DMS114 treated with DMSO at 0.1 percent for 48 hours (cell line): ENCODE data around the gene CCDC61.
A peak's percentile ranks its signal among the peaks of the same experiment; 100 is the strongest.

Experiments used
- DNase-seq: peaks from one replicate; lab custom pipeline; 2025; ENCODE audit not compliant: unreplicated experiment; lab: John Stamatoyannopoulos, UW

The CCDC61 gene

GRCh38 chr19:45973553-45974338 is 21.5 kb upstream of the CCDC61 start, which contains the start of gene NOVA2:
Gene NOVA2, minus strand, starts transcription at chr19:45973865. Its CDS starts 514 bp downstream, at chr19:45973351.
- peak; percentile 27 for DNase-seq

GRCh38 chr19:45975306-45976070 is 19.8 kb upstream of the CCDC61 start:
- DNase-seq, result no peak

DNA sequence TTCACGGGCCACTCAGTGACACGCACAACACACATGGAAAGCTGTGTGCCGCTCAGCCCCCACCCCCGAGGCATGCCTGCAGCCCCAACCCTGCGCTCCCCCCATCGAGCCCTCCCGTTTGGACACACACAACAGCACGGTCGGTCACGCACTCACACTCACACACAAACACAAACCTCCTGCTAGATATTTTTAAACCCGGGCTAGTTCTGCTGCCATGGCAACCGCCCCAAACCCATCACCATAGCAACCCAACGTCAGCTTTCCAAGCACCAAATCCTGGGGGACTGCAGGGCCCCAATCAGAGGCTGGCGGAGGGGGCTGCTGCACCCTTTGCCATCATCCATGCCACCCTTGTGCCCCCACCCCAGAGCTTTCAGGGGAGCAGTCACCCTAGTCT is 19.1 kb upstream of the CCDC61 start:
- DNase-seq, result no peak

GRCh38 chr19:45978156-45978555 is 17.1 kb upstream of the CCDC61 start:
- no peak for DNase-seq

- DNase-seq, result no peak
Measured at GRCh38 chr19:45981350-45981749, 13.9 kb upstream of the CCDC61 start.

GRCh38 chr19:45985321-45985720 is 9.9 kb upstream of the CCDC61 start:
- DNase-seq, result no peak

DNA sequence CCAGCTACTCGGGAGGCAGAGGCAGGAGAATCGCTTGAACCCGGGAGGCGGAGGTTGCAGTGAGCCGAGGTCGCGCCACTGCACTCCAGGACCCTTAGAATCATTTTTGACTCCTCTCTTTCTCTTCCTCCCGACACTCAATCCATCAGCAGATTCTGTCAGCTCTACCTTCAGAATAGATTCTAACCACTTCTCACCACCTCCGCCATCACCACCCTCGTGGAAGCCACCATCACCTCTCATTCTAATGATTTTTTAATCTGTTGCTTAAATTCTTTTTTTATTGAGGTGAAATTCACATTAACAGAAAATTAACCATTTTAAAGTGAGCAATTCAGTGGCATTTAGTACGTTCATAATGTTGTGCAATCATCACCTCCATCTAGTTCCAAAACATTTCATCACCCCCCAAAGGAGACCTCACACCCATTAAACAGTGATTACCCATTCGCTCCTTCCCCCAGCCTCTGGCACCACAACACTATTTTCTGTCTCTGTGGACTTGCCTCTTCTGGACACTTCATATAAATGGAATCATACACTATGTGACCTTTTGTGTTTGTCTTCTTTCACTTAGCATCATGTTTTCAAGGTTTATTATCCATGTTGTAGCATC is 5.0 kb upstream of the CCDC61 start:
- no peak for DNase-seq

- no peak for DNase-seq
Measured at GRCh38 chr19:45994456-45994997, 740 bp upstream of the CCDC61 start.

GRCh38 chr19:45995715-45996385 is 583 bp downstream of the CCDC61 start:
- DNase-seq, result no peak

DNA sequence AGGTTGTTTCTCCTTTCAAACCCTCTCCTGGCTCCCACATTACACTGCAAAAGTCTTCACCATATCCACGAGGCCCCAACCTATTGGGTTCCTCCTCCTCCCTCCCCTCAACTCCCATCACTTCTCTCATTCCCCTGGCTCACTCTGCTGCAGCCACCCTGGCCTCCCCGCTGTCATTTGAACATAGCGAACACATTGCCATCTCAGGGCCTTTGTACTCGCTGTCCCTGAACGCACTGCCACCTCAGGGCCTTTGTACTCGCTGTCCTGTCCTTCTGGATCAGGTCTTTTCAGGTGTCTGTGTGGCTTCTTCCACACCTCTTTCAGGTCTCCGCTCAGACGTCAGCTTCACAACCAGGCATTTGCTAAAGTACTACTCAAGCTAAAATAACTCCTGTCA is 1.7 kb downstream of the CCDC61 start:
- no peak for DNase-seq

- DNase-seq, result no peak
Measured at GRCh38 chr19:45998834-45999233, 3.6 kb downstream of the CCDC61 start.

DNA sequence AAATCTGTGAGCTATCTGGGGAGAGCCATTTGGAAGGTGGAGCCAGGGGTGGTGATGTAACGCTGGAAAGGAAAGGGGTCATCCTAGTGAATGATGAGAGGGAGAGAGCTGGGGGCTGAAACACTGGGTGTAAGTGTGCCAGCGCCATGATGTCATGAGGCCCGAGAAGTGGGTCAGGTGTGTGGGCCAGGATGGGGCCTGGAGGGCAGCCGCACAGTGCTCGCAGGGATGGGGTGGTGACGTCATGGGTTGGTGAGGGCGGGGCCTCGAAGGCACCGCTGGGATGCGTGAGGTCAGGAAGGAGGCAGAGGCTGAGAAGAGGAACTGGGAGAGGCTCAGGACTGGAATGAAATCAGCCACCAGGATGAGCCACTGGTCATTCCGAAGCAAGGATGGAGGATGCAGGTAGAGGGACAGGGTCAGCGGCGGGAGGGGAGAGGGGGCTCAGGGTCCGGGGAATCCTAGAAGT is 4.4 kb downstream of the CCDC61 start:
- DNase-seq, result no peak

GRCh38 chr19:46000491-46001246 is 5.4 kb downstream of the CCDC61 start:
- no peak for DNase-seq

DNA sequence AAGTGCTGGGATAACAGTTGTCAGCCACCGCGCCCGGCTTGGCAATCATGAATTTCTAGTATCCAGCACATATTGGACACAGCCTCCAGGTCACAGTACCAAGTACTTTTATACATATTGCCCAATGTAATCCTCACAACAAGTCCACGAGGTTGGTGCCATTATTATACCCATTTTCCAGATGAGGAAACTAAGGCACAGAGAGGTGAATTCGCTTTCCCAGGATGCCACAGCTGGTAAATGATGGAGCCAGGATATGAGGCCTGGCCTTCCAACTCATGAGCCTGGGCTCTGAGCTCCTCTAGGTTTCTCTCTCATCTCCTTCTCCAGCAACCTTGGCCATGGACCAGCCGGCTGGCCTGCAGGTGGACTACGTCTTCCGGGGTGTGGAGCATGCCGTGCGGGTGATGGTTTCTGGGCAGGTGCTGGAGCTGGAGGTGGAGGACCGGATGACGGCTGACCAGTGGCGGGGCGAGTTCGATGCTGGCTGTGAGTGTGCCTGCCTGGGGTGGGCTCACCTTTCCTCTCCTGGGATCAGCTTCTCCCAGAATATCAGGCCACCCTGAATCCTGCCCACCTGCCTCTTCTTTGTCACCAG is 7.5 kb downstream of the CCDC61 start:
- DNase-seq, result no peak

DNA sequence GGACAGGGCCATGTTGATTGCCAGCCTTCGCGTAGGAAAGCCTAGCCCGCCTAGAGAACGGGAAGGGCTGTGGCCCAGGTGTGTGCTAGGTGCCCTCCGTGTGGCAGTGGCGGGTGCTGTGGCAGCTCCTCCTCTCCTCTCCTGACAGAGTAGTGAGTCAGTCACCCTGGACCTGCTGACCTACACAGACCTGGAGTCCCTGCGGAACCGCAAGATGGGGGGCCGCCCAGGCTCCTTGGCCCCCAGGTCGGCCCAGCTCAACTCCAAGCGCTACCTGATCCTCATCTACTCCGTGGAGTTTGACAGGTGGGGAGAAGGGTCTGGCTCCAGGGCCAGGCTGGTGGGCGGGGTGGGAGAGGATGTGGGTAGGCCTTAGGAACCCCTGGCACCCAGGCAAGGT is 11.1 kb downstream of the CCDC61 start:
- no peak for DNase-seq

GRCh38 chr19:46009530-46010510 is 14.6 kb downstream of the CCDC61 start:
- peak; percentile 2 for DNase-seq

DNA sequence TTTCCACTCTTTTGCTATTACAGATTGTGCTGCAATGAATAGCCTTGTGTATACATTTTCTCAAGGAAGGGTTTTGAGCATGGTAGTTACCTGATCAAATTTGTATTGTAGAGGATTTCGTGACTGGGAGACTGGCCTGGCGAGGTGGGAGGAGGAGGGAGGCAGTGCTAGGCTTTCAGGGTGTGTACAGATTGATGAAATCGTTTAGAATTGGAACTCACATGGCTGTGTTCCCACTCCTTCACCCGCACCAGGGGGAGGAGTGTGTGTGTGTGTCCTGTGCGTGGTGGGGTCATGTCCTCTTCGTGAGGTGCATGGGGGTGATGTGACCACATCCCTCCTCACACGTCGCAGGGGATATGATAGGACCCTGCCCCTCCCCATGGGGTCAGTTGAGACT is 19.3 kb downstream of the CCDC61 start:
- DNase-seq, result no peak

DNA sequence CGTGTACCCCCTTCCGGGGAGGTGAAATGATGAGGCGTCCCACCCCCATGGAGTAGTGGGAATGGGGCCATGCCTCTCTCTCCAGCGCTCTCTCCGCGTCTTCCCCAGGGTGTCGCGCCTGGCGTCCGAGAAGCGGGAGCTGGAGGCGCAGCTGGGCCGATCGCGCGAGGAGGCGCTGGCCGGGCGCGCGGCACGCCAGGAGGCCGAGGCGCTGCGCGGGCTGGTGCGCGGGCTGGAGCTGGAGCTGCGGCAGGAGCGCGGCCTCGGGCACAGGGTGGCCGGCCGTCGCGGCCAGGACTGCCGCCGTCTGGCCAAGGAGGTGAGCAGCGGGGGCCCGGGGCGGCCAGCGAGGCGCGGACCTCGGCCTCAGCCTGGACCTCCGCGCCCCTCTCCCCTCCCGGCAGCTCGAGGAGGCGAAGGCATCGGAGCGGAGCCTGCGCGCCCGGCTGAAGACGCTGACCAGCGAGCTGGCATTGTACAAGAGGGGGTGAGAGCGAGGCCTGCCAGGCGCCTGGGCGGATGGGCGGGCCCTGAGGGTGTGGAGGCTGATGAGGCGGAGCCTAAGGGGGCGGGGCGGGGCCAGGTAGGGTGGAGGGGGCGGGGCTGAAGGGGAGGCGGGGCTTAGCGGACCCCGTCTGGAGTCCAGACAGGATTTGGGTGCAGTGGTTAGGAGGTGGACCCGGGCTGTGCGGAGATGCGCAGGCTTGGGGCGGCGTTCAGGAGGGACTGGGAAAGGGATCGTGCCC is 19.8 kb downstream of the CCDC61 start:
- no peak for DNase-seq
